BE2C (cell line): Measurements from ENCODE around the gene LAMC2.

Source experiments
- DNase-seq: peaks from one replicate; pipeline ENCODE4 v3.0.0-alpha.2; 2020
- H3K27me3 ChIP-seq: fragments of 250-450 bp; sonication (Bioruptor Pico); 2 replicates; pipeline ENCODE4 v1.5.1; 2020; ENCODE audit warnings: mild to moderate bottlenecking
- H3K36me3 ChIP-seq: fragments of 250-450 bp; sonication (Bioruptor Pico); 2 replicates; pipeline ENCODE4 v1.5.1; 2020; ENCODE audit warnings: mild to moderate bottlenecking
- H3K4me1 ChIP-seq: fragments of 250-450 bp; sonication (Bioruptor Pico); 2 replicates; pipeline ENCODE4 v1.5.1; 2020
- H3K4me3 ChIP-seq: 2 replicates; pipeline ENCODE4 v1.5.1; 2011; ENCODE audit warnings: low read depth, low read length
- H3K9me3 ChIP-seq: fragments of 250-450 bp; sonication (Bioruptor Pico); 2 replicates; pipeline ENCODE4 v1.5.1; 2020
- TF ChIP-seq, protein P1 (sequence below): IDR thresholded peaks from 2 replicates; pipeline ENCODE4 v1.5.1; 2012; ENCODE audit warnings: mild to moderate bottlenecking, low read depth, low read length

The LAMC2 gene

DNA sequence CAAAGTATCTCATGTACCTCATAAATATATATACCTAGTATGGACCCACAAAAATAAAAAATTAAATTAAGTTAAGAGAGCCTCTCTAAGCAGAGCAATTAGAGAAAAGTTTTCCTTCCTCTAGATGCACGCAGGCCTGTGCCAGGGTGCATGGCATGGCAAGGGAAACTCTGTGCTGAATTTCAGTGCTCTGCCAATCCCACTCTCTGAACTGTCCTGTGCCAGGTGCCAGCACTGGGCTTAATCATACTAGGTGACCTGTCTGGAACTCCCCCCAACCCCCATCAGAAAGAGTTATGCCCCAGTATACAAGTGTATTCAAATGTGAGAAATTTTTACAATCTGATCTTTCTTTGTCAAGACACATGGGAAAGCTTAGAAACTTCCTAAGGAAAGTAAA is 10.4 kb upstream of the LAMC2 start:
- Histone ChIP-seq H3K9me3 (no peaks in the 10 kb centered on the region), H3K4me3 (no peak overlapping the region), H3K36me3 (no peaks in the 10 kb centered on the region), H3K27me3 (no peaks in the 10 kb centered on the region), H3K4me1 (peaks cover under 1% of the 10 kb centered on the region)
- TF ChIP-seq, protein P1, sequence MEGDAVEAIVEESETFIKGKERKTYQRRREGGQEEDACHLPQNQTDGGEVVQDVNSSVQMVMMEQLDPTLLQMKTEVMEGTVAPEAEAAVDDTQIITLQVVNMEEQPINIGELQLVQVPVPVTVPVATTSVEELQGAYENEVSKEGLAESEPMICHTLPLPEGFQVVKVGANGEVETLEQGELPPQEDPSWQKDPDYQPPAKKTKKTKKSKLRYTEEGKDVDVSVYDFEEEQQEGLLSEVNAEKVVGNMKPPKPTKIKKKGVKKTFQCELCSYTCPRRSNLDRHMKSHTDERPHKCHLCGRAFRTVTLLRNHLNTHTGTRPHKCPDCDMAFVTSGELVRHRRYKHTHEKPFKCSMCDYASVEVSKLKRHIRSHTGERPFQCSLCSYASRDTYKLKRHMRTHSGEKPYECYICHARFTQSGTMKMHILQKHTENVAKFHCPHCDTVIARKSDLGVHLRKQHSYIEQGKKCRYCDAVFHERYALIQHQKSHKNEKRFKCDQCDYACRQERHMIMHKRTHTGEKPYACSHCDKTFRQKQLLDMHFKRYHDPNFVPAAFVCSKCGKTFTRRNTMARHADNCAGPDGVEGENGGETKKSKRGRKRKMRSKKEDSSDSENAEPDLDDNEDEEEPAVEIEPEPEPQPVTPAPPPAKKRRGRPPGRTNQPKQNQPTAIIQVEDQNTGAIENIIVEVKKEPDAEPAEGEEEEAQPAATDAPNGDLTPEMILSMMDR = no peak
- DNase-seq = no peak

DNA sequence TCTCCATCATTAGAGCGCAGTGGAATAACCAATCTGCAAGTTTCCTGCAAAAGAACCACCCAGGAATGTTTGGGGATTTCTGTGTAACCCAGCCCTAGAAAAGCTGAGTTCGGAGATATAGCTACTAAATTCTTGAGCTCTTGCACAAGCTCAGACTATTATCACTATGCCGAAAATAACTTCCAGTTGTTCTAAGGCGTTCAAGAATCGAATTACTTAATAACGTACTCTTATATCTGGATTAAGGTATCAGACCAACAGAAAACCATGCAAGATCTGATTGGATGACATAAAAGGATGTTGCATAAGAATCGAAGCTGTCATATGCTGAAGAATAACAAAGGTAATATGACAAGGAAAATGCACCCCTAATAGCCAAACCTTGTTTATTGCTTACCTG is 7.5 kb upstream of the LAMC2 start:
- peaks cover 6% of the 10 kb centered on the region for H3K4me1 ChIP-seq
- no peak for DNase-seq
- no peaks in the 10 kb centered on the region for H3K27me3 ChIP-seq
- TF ChIP-seq, protein P1 = no peak
- H3K36me3 ChIP-seq = no peaks in the 10 kb centered on the region
- no peak overlapping the region for H3K4me3 ChIP-seq
- no peaks in the 10 kb centered on the region for H3K9me3 ChIP-seq

DNA sequence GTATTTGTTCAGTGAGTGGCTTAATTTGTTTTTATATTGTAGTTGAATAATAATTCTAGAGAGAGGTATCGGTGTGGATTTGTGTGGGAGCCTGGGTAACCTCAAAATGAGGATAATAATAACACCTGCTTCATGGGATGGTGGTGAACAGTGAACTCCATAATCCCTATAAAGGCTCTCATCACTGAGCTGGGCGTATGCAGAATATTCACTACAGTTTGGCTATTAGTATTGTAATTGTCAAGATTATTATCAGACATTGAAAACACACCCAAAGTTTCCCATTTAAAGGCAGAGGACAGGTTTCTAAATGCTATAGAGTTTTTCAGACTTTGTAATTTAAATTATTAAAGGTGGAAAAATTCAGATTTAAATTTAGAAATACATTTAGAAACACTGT is 7.0 kb upstream of the LAMC2 start:
- Histone ChIP-seq H3K27me3 (no peaks in the 10 kb centered on the region), H3K9me3 (no peaks in the 10 kb centered on the region), H3K4me1 (peaks cover 6% of the 10 kb centered on the region), H3K4me3 (no peak overlapping the region), H3K36me3 (no peaks in the 10 kb centered on the region)
- no peak for DNase-seq
- TF ChIP-seq, protein P1 = no peak

DNA sequence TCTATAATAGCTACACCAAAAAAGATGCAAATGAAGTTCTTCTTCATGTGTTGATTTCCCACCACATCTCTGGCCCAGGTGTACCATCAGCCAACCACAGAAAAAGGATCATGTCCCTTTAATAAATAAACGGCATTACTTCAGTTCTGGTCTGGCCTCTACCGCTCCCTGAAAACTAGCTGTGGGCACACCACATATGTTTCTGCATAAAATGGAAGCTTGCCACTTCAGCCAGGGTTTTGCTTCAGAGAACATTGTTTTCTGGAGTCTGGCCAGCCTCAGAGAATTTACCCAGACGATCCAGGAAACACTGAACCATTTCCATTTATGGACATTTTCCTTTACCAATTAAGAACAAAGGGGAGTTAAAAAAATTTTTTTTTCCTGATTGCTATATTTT is 5.8 kb upstream of the LAMC2 start:
- no peaks in the 10 kb centered on the region for H3K9me3 ChIP-seq
- H3K36me3 ChIP-seq = no peaks in the 10 kb centered on the region
- peaks cover 6% of the 10 kb centered on the region for H3K4me1 ChIP-seq
- H3K4me3 ChIP-seq = no peak overlapping the region
- no peaks in the 10 kb centered on the region for H3K27me3 ChIP-seq
- TF ChIP-seq, protein P1 = no peak
- DNase-seq = peak; percentile 21

DNA sequence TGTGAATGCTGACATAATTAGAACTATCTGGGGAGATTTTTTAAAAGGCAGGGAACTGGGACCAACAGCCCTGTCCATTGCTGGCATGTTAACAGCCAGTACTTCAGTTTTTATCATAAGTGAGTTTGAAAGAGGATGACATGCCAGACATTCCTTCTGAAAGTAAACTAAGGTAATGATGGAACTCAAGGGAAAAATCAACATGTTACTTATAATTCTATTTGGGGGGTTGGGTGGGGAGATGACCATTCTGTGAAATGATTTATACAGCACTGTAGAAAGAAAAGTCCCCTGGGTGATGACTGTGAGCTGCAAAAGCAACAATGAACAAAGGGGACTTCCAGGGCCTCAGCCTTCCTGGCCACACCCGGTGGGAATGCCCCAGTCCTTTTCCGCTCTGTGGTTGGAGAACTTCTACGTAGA is 5.4 kb upstream of the LAMC2 start:
- no peak overlapping the region for H3K4me3 ChIP-seq
- no peak for DNase-seq
- peaks cover 6% of the 10 kb centered on the region for H3K4me1 ChIP-seq
- H3K36me3 ChIP-seq = no peaks in the 10 kb centered on the region
- H3K9me3 ChIP-seq = no peaks in the 10 kb centered on the region
- TF ChIP-seq, protein P1 = no peak
- H3K27me3 ChIP-seq = no peaks in the 10 kb centered on the region

DNA sequence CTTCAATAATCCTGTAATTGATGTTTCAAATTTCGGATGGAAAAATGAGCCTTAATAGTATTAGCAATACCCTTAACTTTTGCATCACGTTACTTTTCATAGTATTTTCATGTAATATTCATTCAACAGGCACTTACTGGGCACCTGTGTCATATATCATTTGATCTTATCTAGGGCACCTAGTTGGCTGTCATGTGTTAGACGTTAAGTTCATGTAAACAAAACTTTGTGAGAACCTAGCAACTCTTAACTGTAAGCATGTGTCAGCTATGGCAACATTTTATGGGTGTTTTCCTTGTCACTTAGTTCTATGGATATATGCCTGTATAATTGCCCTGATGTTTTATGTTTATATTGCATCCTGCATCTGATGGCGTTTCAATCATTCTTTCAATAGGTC is 777 bp downstream of the LAMC2 start:
- H3K36me3 ChIP-seq = no peaks in the 10 kb centered on the region
- no peak overlapping the region for H3K4me3 ChIP-seq
- TF ChIP-seq, protein P1 = no peak
- no peak for DNase-seq
- H3K27me3 ChIP-seq = no peaks in the 10 kb centered on the region
- no peaks in the 10 kb centered on the region for H3K4me1 ChIP-seq
- H3K9me3 ChIP-seq = no peaks in the 10 kb centered on the region
